Renal cortical epithelial cell (primary cell): ENCODE data around the gene PCYOX1L. TPM values are rescaled to one million over a fixed set of nuclear protein-coding genes. Genes with fewer than 3 reads are reported as not detected.
A peak's percentile ranks its signal among the peaks of the same experiment; 100 is the strongest.
"Not testable (repeated sequence)": the region's sequence is repeated elsewhere in the genome, so short reads cannot be mapped to it uniquely, and the experiment has no call there.

Experiments
- DNase-seq: peaks from one replicate; pipeline ENCODE4 v3.0.0-alpha.2; 2011; ENCODE audit warnings: low read depth
- total RNA-seq: library from RNA; depleted of rRNA; stranded (reverse); fragments of >200 nt; gene quantifications from 2 replicates; pipeline ENCODE4 v1.2.3, GENCODE V29; 2014

Gene PCYOX1L
- total RNA-seq, 1 donor from 2014 or later, result 5.0 TPM

GRCh38 chr5:149387081-149387631 lies 29.3 kb downstream of the PCYOX1L start:
- peak; percentile 19 for DNase-seq

GRCh38 chr5:149387982-149388381 lies 30.1 kb downstream of the PCYOX1L start:
- DNase-seq, result peak; percentile 42

GRCh38 chr5:149388498-149389190 lies 30.8 kb downstream of the PCYOX1L start:
- DNase-seq, result no peak

GRCh38 chr5:149389552-149390495 lies 32.0 kb downstream of the PCYOX1L start:
- DNase-seq, result peak; percentile 5

GRCh38 chr5:149391076-149391475 lies 33.2 kb downstream of the PCYOX1L start:
- not testable (repeated sequence) for DNase-seq

- no peak for DNase-seq
These were observed 33.7 kb downstream of the PCYOX1L start for GRCh38 chr5:149391524-149391923.

GRCh38 chr5:149392718-149393117 lies 34.9 kb downstream of the PCYOX1L start:
- peak; percentile 32 for DNase-seq

GRCh38 chr5:149394996-149395395 lies 37.1 kb downstream of the PCYOX1L start:
- DNase-seq, result not testable (repeated sequence)

GRCh38 chr5:149397530-149397929 lies 39.7 kb downstream of the PCYOX1L start:
- peak; percentile 23 for DNase-seq

- DNase-seq, result not testable (repeated sequence)
These were observed 41.0 kb downstream of the PCYOX1L start for GRCh38 chr5:149398747-149399266.

- DNase-seq, result no peak
These were observed 41.9 kb downstream of the PCYOX1L start for GRCh38 chr5:149399775-149400174.

- no peak for DNase-seq
These were observed 42.5 kb downstream of the PCYOX1L start for GRCh38 chr5:149400304-149400703.

- DNase-seq, result no peak
These were observed 43.2 kb downstream of the PCYOX1L start for GRCh38 chr5:149401051-149401450.

GRCh38 chr5:149402291-149402690 lies 44.4 kb downstream of the PCYOX1L start:
- no peak for DNase-seq

GRCh38 chr5:149403923-149404745 lies 46.3 kb downstream of the PCYOX1L start:
- no peak for DNase-seq

- DNase-seq, result no peak
These were observed 47.1 kb downstream of the PCYOX1L start for GRCh38 chr5:149404746-149405549.

- DNase-seq, result no peak
These were observed 47.8 kb downstream of the PCYOX1L start for GRCh38 chr5:149405550-149406202.

- no peak for DNase-seq
These were observed 48.5 kb downstream of the PCYOX1L start for GRCh38 chr5:149406203-149406978.

GRCh38 chr5:149406979-149407306 lies 49.1 kb downstream of the PCYOX1L start:
- no peak for DNase-seq
